ENCODE data around the gene DDA1. TPM values are rescaled to one million over a fixed set of nuclear protein-coding genes. Genes with fewer than 3 reads are reported as not detected.
A peak's percentile ranks its signal among the peaks of the same experiment; 100 is the strongest.

The DDA1 gene
- total RNA-seq, 1 experiment from 2014 or later, result 42.8 TPM

DNA sequence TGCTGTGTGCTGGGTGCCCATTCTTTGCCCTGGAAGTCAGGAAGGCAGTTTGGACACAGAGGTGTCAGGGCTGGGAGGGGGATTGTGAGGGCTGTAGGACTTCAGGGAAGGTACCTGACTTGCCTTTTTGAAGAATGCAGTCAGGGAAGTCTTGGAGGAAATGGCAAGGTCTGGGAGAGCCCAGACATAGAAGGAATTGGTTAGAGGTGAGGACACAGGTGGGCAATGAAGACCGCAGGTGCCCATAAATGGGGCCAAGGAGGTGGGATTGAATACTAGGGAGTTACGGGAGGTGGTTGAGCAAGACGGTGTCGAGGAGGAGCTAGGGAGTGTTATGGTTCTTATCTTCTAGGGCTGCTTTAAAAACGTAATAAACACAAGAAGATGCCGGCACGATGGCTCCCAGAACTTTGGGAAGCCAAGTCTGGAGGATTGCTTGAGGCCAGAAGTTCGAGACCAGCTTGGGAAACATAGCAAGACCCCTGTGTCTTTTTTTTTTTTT lies 1.4 kb upstream of the DDA1 start:
- H3K4me3 Mint-ChIP-seq, result peak overlapping the region; percentile 89

More for the DNA sequence above, 1.4 kb upstream of the DDA1 start:
- DNase-seq (ENCODE audit: low spot score), result no peak
- Mint-ChIP-seq H3K4me1 (peaks cover 40% of the 10 kb centered on the region), H3K27me3 (ENCODE audit: low read depth) (no peaks in the 10 kb centered on the region), H3K36me3 (no peaks in the 10 kb centered on the region), H3K27ac (peak overlapping the region; percentile 67), H3K9me3 (no peaks in the 10 kb centered on the region)
- TF ChIP-seq MLX (CRISPR knock-in tag; IDR thresholded peaks at IDR 0.05) (no peak), PREB (CRISPR knock-in tag; IDR thresholded peaks at IDR 0.05; ENCODE audit: borderline replicate concordance) (no peak), SP1 (CRISPR knock-in tag; conservative IDR thresholded peaks at IDR 0.05) (no peak), CTCF (IDR thresholded peaks at IDR 0.05) (no peak), JAZF1 (CRISPR knock-in tag; IDR thresholded peaks at IDR 0.05) (no peak), ZNF232 (CRISPR knock-in tag; IDR thresholded peaks at IDR 0.05) (no peak), ARID4B (CRISPR knock-in tag; IDR thresholded peaks at IDR 0.05; ENCODE audit: borderline replicate concordance) (no peak), ATF3 (CRISPR knock-in tag; conservative IDR thresholded peaks at IDR 0.05) (no peak)
- TF ChIP-seq, protein P1, sequence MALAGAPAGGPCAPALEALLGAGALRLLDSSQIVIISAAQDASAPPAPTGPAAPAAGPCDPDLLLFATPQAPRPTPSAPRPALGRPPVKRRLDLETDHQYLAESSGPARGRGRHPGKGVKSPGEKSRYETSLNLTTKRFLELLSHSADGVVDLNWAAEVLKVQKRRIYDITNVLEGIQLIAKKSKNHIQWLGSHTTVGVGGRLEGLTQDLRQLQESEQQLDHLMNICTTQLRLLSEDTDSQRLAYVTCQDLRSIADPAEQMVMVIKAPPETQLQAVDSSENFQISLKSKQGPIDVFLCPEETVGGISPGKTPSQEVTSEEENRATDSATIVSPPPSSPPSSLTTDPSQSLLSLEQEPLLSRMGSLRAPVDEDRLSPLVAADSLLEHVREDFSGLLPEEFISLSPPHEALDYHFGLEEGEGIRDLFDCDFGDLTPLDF (CRISPR knock-in tag; IDR thresholded peaks at IDR 0.05), result no peak
- CTCF ChIA-PET, result interaction anchor here (0.6 to 3.1 kb wide), 6 partner anchors 14 to 83 kb away, joined by 3 to 60 read pairs (median 16); no protein-coding TSS in a partner anchor
- ATAC-seq, result no peak
- POLR2A ChIA-PET, result no interaction called here
